Measurements from ENCODE around the gene VAT1L.

Gene VAT1L

DNA sequence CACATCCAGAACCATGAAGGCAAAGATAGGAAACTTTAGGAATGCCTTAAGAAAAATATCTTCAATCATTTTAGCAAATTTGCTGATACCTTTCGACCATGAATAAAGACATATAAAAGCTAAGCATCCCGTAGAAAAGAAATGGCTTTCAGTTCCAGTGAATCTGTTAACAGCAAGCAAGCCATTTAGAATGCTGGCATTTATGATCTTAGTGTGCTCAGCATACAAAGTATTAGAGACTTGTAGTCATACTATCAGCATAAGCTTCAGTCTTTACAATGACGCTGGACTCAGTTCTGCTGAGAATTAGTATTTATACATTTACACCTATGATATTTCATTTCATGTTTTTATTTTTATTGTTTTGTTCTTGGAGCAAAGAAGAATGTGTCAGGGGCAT is 38.7 kb downstream of the VAT1L start:
- Histone ChIP-seq H3K27ac (ENCODE audit: low read depth, low read length) (no peak overlapping the region), H3K36me3 (ENCODE audit: control insufficient read depth in 1 of 2, insufficient read depth in 2 of 2, low read length in 2 of 2) (no peaks in the 10 kb centered on the region), H3K4me1 (ENCODE audit: control insufficient read depth in 1 of 2, insufficient read depth in 2 of 2, low read length in 2 of 2) (no peaks in the 10 kb centered on the region), H3K4me3 (ENCODE audit: low read depth in 1 of 2, low read length in 2 of 2) (no peak overlapping the region), H3K9ac (ENCODE audit: low read depth in 1 of 2, low read length in 2 of 2) (no peak overlapping the region), H3K9me3 (ENCODE audit: control insufficient read depth in 1 of 2, low read length in 2 of 2) (no peaks in the 10 kb centered on the region), H3K27me3 (ENCODE audit: control insufficient read depth in 1 of 2, insufficient read depth in 2 of 2, low read length in 2 of 2) (no peaks in the 10 kb centered on the region)

DNA sequence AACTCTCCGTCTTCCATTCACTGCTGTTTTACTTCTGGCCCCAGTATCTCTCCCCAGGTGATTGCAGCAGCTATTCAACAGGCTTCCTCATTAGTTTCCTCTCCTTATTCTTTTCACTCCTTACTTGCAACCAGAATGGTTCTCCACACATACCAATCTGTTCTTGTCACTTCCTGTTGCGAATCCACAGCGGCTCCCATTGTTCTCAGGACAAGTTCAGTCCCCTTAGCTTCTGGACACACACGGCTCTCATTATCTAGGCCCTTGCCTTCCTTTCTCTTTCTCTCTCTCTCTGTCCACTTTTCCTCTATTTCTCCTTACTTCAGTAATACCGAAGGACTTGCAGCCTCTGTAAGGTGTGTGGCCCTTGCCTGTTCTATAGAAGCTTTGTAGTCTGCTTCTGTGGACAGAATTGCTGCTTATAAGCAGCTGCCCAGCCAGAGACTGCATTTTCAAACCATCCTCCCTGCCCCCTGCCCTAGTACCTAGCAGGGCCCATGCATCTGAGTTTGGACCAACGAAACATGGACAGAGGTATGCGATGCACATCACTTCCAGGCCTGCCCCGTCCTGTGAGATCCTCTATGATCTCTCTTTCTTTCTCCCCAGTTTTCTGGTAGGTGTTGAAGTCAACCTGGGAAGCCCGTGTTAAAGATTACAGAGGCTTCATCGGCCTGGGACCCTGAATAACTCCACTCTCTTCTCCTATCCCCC is 45.7 kb downstream of the VAT1L start:
- Histone ChIP-seq H3K36me3 (ENCODE audit: control insufficient read depth in 1 of 2, insufficient read depth in 2 of 2, low read length in 2 of 2) (no peaks in the 10 kb centered on the region), H3K27me3 (ENCODE audit: control insufficient read depth in 1 of 2, insufficient read depth in 2 of 2, low read length in 2 of 2) (no peaks in the 10 kb centered on the region), H3K27ac (ENCODE audit: low read depth, low read length) (no peak overlapping the region), H3K4me3 (ENCODE audit: low read depth in 1 of 2, low read length in 2 of 2) (no peak overlapping the region), H3K9me3 (ENCODE audit: control insufficient read depth in 1 of 2, low read length in 2 of 2) (no peaks in the 10 kb centered on the region), H3K4me1 (ENCODE audit: control insufficient read depth in 1 of 2, insufficient read depth in 2 of 2, low read length in 2 of 2) (no peaks in the 10 kb centered on the region), H3K9ac (ENCODE audit: low read depth in 1 of 2, low read length in 2 of 2) (no peak overlapping the region)

DNA sequence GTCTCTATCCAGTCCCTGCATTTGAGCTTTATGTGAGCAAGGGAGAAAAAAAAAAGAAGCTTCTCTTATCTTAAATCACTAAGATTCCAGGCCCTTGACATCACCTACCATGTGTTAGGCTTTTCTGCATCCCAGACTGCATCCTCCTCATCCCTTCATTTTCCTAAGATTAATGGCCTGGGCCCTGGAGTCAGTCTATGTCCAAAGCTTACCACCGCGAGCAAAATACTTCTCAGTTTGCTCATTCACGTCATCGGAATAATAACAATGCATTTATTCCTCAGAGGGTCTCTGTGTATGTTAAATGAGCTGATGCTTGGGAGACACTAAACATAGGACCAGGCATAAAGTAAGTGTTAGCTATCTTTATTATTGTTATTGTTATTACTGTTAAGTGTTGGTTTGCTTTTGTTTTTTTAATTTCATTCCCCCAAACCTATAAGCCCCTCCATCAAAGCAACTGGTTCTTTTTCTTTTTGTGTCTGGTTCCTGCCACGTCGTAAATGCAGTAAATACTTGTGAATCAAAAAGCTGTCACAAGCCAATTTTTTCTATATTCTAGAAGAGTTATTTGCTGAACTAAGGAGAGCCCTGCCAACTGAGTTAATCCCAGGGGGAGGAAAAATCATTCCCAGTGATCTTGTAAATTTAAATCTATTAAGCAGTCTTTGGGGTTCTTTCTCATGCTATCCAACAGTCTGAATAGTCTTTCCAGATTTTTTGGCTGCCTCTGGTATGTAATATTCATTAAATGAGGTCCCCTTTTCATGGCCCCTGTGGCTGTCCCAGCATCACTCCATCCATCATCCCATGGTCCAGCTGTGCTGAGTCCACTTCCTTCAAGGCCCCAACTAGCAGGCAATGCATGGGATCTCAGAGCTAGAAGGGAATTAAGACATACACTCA is 46.5 kb downstream of the VAT1L start:
- Histone ChIP-seq H3K4me3 (ENCODE audit: low read depth in 1 of 2, low read length in 2 of 2) (no peak overlapping the region), H3K27me3 (ENCODE audit: control insufficient read depth in 1 of 2, insufficient read depth in 2 of 2, low read length in 2 of 2) (no peaks in the 10 kb centered on the region), H3K27ac (ENCODE audit: low read depth, low read length) (no peak overlapping the region), H3K4me1 (ENCODE audit: control insufficient read depth in 1 of 2, insufficient read depth in 2 of 2, low read length in 2 of 2) (no peaks in the 10 kb centered on the region), H3K36me3 (ENCODE audit: control insufficient read depth in 1 of 2, insufficient read depth in 2 of 2, low read length in 2 of 2) (no peaks in the 10 kb centered on the region), H3K9ac (ENCODE audit: low read depth in 1 of 2, low read length in 2 of 2) (no peak overlapping the region), H3K9me3 (ENCODE audit: control insufficient read depth in 1 of 2, low read length in 2 of 2) (no peaks in the 10 kb centered on the region)

DNA sequence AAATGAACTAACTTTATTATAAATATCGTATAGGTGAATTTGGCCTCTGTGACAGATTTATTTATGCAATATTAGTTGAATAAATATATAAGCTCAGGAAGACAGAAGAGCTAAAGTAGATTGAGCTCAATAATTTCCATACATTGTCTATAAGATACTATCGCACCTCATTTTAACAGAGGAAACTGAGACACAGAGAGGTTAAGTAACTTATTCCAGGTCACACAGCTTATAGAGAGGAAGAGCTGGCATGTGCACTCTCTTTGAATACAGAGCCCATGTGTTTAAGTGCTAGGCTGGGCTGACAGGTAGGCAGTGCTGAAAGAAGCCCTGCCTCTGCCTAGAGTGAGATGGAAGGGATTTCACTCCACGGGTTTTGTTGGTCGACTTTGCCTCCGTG is 48.4 kb downstream of the VAT1L start:
- no peaks in the 10 kb centered on the region for H3K4me1 ChIP-seq (ENCODE audit: control insufficient read depth in 1 of 2, insufficient read depth in 2 of 2, low read length in 2 of 2)
- H3K27me3 ChIP-seq (ENCODE audit: control insufficient read depth in 1 of 2, insufficient read depth in 2 of 2, low read length in 2 of 2): no peaks in the 10 kb centered on the region
- H3K9me3 ChIP-seq (ENCODE audit: control insufficient read depth in 1 of 2, low read length in 2 of 2): no peaks in the 10 kb centered on the region
- H3K36me3 ChIP-seq (ENCODE audit: control insufficient read depth in 1 of 2, insufficient read depth in 2 of 2, low read length in 2 of 2): no peaks in the 10 kb centered on the region
- no peak overlapping the region for H3K9ac ChIP-seq (ENCODE audit: low read depth in 1 of 2, low read length in 2 of 2)
- H3K4me3 ChIP-seq (ENCODE audit: low read depth in 1 of 2, low read length in 2 of 2): no peak overlapping the region
- H3K27ac ChIP-seq (ENCODE audit: low read depth, low read length): no peak overlapping the region

DNA sequence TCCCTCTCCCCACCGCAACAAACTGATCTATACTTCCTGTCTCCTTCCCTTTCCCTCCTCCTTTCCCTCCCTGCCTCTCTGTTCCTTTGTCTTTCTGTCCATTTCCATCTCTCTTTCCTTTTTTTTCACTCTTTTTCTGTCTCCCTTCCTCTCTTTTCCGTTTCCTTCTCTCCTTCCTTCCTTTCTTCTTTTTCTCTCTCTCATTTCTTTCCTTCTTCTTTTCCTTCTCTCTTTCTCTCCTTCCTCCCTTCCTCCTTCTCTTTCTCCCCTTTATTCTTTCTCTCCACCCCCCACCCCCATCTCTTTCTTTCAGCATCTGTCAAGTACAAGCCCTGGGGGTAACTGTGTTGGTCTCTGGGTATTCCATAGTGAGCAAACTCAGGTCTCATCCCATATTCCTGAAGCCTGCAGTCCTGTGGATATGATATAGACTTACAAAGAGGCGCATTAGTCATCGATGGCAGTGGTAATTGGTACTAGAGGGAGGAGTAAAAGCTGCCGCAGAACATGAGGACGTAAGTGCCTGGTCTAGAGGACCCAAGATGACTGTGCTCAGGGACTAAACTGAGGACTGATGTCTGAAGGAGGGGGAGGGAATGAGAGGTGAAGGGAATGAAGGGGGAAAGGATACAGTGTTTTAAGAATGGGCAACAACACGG is 50.4 kb downstream of the VAT1L start:
- no peaks in the 10 kb centered on the region for H3K36me3 ChIP-seq (ENCODE audit: control insufficient read depth in 1 of 2, insufficient read depth in 2 of 2, low read length in 2 of 2)
- H3K9me3 ChIP-seq (ENCODE audit: control insufficient read depth in 1 of 2, low read length in 2 of 2): no peaks in the 10 kb centered on the region
- no peaks in the 10 kb centered on the region for H3K4me1 ChIP-seq (ENCODE audit: control insufficient read depth in 1 of 2, insufficient read depth in 2 of 2, low read length in 2 of 2)
- H3K27me3 ChIP-seq (ENCODE audit: control insufficient read depth in 1 of 2, insufficient read depth in 2 of 2, low read length in 2 of 2): no peaks in the 10 kb centered on the region
- no peak overlapping the region for H3K27ac ChIP-seq (ENCODE audit: low read depth, low read length)
- no peak overlapping the region for H3K9ac ChIP-seq (ENCODE audit: low read depth in 1 of 2, low read length in 2 of 2)
- H3K4me3 ChIP-seq (ENCODE audit: low read depth in 1 of 2, low read length in 2 of 2): no peak overlapping the region

DNA sequence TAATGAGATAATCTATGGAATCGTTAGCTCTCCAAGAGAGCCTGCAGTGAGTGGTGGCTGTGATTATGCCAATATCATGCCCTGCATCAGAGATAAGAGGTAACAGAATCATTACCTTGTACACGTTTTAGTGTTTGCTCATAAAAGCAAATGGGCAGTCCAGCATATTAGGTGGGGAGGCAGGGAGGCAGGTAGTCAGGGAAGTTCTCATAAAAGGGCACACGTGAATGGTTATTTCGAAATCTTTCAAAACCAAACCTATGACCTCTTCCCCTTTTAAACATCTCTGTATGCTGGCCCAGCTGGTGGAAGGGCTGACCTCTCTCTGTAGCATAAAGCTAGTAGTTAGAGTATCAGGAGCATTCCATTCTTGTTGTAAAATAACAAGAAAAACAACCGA is 51.7 kb downstream of the VAT1L start:
- no peak overlapping the region for H3K9ac ChIP-seq (ENCODE audit: low read depth in 1 of 2, low read length in 2 of 2)
- H3K27ac ChIP-seq (ENCODE audit: low read depth, low read length): no peak overlapping the region
- H3K27me3 ChIP-seq (ENCODE audit: control insufficient read depth in 1 of 2, insufficient read depth in 2 of 2, low read length in 2 of 2): no peaks in the 10 kb centered on the region
- no peaks in the 10 kb centered on the region for H3K4me1 ChIP-seq (ENCODE audit: control insufficient read depth in 1 of 2, insufficient read depth in 2 of 2, low read length in 2 of 2)
- H3K9me3 ChIP-seq (ENCODE audit: control insufficient read depth in 1 of 2, low read length in 2 of 2): no peaks in the 10 kb centered on the region
- H3K4me3 ChIP-seq (ENCODE audit: low read depth in 1 of 2, low read length in 2 of 2): no peak overlapping the region
- H3K36me3 ChIP-seq (ENCODE audit: control insufficient read depth in 1 of 2, insufficient read depth in 2 of 2, low read length in 2 of 2): no peaks in the 10 kb centered on the region

DNA sequence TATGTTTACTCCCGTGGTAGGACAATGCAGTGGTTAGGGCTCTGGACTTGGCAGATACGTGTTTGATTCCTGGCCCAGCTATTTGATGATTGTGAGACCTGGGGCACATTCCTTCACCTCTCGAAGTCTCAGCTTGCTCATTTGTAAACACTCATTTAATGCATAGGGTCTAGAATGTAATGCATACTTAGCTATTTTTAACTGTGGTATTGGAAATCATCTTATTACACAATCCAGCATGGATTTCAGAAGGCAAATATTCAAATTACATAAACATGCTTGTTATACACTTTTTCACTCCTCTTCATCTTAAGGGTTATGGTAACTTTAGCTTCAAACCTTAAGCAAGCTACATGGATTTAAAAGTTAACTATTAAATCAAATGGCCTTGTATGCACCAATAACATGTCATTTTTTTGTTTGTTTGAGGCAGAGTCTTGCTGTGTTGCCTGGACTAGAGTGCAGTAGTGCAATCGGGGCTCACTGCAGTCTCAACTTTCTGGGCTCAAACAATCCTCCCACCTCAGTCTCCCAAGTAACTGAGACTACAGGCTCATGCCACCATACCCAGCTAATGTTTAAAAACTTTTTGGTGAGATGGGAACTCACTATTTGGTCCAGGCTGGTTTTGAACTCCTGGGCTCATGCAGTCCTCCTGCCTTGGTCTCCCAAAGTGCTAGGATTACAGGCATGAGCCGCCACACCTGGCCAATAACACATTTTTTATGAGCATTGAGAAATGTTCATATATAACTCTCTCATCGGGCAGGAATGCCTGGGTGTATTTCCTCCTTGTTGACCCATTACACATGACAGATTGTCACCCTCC is 52.5 kb downstream of the VAT1L start:
- Histone ChIP-seq H3K27ac (ENCODE audit: low read depth, low read length) (no peak overlapping the region), H3K36me3 (ENCODE audit: control insufficient read depth in 1 of 2, insufficient read depth in 2 of 2, low read length in 2 of 2) (no peaks in the 10 kb centered on the region), H3K27me3 (ENCODE audit: control insufficient read depth in 1 of 2, insufficient read depth in 2 of 2, low read length in 2 of 2) (no peaks in the 10 kb centered on the region), H3K9me3 (ENCODE audit: control insufficient read depth in 1 of 2, low read length in 2 of 2) (no peaks in the 10 kb centered on the region), H3K4me1 (ENCODE audit: control insufficient read depth in 1 of 2, insufficient read depth in 2 of 2, low read length in 2 of 2) (no peaks in the 10 kb centered on the region), H3K4me3 (ENCODE audit: low read depth in 1 of 2, low read length in 2 of 2) (no peak overlapping the region), H3K9ac (ENCODE audit: low read depth in 1 of 2, low read length in 2 of 2) (no peak overlapping the region)

DNA sequence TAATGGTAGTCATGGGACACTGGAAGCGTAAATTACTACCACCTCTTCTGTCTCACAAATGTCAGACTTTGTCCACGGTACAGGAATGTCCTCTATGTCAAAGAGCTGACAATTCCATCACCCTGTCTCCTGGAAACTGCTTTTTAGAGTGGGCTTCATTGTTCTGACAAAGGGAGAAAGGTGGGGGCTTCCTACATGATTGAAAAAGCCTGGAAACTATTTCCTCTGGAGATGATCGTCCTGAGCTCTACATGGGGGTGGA is 53.1 kb downstream of the VAT1L start:
- no peaks in the 10 kb centered on the region for H3K9me3 ChIP-seq (ENCODE audit: control insufficient read depth in 1 of 2, low read length in 2 of 2)
- no peaks in the 10 kb centered on the region for H3K36me3 ChIP-seq (ENCODE audit: control insufficient read depth in 1 of 2, insufficient read depth in 2 of 2, low read length in 2 of 2)
- no peak overlapping the region for H3K4me3 ChIP-seq (ENCODE audit: low read depth in 1 of 2, low read length in 2 of 2)
- H3K4me1 ChIP-seq (ENCODE audit: control insufficient read depth in 1 of 2, insufficient read depth in 2 of 2, low read length in 2 of 2): no peaks in the 10 kb centered on the region
- no peak overlapping the region for H3K27ac ChIP-seq (ENCODE audit: low read depth, low read length)
- no peak overlapping the region for H3K9ac ChIP-seq (ENCODE audit: low read depth in 1 of 2, low read length in 2 of 2)
- H3K27me3 ChIP-seq (ENCODE audit: control insufficient read depth in 1 of 2, insufficient read depth in 2 of 2, low read length in 2 of 2): no peaks in the 10 kb centered on the region

DNA sequence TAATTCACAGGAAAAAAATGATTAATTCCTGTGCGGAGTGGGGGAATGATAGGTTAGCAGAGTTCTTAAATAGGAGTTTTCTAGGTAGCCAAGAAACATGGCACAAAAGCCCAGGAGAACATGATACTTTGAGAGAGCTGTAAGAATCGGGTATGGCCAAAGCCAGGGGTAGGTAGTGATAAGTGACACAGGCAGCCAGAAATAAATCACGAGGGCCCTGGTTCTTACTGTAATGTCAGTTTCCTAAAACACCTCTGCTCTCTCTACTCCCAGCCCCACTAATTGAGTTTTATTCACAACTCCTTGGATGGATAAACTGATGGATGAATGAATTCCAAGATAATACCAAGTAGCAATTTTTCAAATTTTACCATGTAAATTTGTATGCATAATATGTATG is 54.1 kb downstream of the VAT1L start:
- no peak overlapping the region for H3K9ac ChIP-seq (ENCODE audit: low read depth in 1 of 2, low read length in 2 of 2)
- H3K27me3 ChIP-seq (ENCODE audit: control insufficient read depth in 1 of 2, insufficient read depth in 2 of 2, low read length in 2 of 2): no peaks in the 10 kb centered on the region
- no peaks in the 10 kb centered on the region for H3K4me1 ChIP-seq (ENCODE audit: control insufficient read depth in 1 of 2, insufficient read depth in 2 of 2, low read length in 2 of 2)
- no peak overlapping the region for H3K27ac ChIP-seq (ENCODE audit: low read depth, low read length)
- no peaks in the 10 kb centered on the region for H3K9me3 ChIP-seq (ENCODE audit: control insufficient read depth in 1 of 2, low read length in 2 of 2)
- no peaks in the 10 kb centered on the region for H3K36me3 ChIP-seq (ENCODE audit: control insufficient read depth in 1 of 2, insufficient read depth in 2 of 2, low read length in 2 of 2)
- H3K4me3 ChIP-seq (ENCODE audit: low read depth in 1 of 2, low read length in 2 of 2): no peak overlapping the region

DNA sequence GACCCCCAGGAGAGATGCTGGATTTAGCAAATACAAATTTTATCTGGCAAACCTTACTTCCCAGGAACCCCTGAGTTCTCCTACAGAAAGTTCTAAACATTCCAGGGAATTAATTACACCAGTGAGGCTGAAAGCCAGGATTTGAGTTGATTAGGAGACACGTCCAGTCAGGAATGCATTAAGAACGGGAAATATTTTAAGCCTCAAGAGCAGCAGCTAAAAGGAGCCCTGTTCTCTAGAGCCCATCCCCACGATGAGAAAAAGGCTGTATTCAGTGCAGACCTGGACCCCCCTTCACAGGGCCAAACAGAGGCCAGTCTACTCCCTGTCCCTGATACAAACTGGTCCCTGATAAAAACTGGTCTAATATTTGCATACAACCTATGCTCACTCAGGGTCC is 55.0 kb downstream of the VAT1L start:
- H3K4me3 ChIP-seq (ENCODE audit: low read depth in 1 of 2, low read length in 2 of 2): no peak overlapping the region
- no peaks in the 10 kb centered on the region for H3K36me3 ChIP-seq (ENCODE audit: control insufficient read depth in 1 of 2, insufficient read depth in 2 of 2, low read length in 2 of 2)
- H3K27me3 ChIP-seq (ENCODE audit: control insufficient read depth in 1 of 2, insufficient read depth in 2 of 2, low read length in 2 of 2): no peaks in the 10 kb centered on the region
- no peak overlapping the region for H3K27ac ChIP-seq (ENCODE audit: low read depth, low read length)
- H3K9me3 ChIP-seq (ENCODE audit: control insufficient read depth in 1 of 2, low read length in 2 of 2): no peaks in the 10 kb centered on the region
- H3K9ac ChIP-seq (ENCODE audit: low read depth in 1 of 2, low read length in 2 of 2): no peak overlapping the region
- no peaks in the 10 kb centered on the region for H3K4me1 ChIP-seq (ENCODE audit: control insufficient read depth in 1 of 2, insufficient read depth in 2 of 2, low read length in 2 of 2)

All from duodenal mucosa (tissue), 2 donors.